EL (cell line): ENCODE data around the gene FNDC3B.

Experiments
- DNase-seq: peaks from one replicate; pipeline ENCODE4 v3.0.0-alpha.2; 2016

The FNDC3B gene

GRCh38 chr3:172056416-172056815 is 17.0 kb downstream of the FNDC3B start:
- no peak for DNase-seq

GRCh38 chr3:172057059-172057458 is 17.7 kb downstream of the FNDC3B start:
- no peak for DNase-seq

GRCh38 chr3:172057624-172058327 is 18.4 kb downstream of the FNDC3B start:
- no peak for DNase-seq

- DNase-seq, result no peak
These were observed 20.2 kb downstream of the FNDC3B start for GRCh38 chr3:172059532-172059931.

DNA sequence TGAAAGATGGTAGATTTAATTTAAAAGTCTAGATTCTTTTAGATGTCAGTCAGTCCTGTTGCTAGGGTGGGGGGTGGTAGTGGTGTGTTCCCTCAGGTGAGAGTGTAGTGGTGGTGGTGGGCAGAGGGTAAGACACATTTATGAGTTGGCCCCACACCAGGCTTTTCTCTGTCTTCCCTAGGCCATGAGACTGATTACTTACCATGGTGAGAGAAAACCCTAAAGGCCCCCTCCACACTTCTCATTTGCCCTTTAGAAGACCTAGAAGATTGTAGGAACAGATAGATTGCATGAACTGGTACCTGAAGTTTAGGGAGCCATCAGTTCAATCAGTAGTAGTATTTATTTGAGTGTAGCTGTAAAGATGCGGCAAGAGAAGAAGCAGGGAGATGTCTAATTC is 20.9 kb downstream of the FNDC3B start:
- DNase-seq, result no peak

- no peak for DNase-seq
These were observed 22.4 kb downstream of the FNDC3B start for GRCh38 chr3:172061724-172062184.

DNA sequence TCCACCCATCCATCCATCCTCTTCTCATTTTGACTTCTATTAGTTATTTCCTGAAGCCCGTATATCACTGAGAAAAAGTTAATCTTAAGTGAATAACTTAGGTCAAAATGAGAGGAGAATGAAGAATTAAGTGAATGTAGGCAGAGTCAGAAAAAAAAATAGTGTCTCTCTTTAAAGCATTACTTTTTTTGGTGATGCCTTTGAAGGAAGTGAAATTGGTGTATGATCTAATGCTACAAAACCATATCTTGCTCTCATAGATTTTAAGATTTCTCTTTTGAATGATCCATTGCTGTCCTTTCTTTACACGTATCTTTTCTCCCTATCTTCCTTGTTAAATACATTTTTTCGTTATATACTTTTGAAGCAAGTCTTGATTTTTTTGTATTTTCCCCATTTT is 23.4 kb downstream of the FNDC3B start:
- no peak for DNase-seq

- DNase-seq, result no peak
These were observed 24.4 kb downstream of the FNDC3B start for GRCh38 chr3:172063456-172064432.

DNA sequence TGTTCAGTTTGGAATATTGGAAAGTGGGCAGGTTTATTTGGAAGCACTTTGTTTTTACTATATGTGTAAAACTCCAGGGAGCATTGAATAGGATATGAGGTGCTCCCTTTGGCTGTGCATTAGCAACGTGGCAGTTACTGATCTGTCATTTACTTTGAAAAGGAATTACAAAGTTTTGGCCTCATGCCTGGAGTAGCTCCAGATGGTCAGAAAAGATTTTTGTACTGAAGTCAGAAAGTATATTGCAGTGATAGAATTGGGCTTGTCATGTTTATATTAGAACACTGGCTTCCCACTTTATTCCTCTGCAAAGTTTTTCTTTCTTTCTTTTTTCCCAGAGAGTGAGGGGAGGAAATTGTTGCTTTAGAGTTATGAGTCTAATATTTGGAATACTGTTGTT is 26.1 kb downstream of the FNDC3B start:
- peak; percentile 63 for DNase-seq

DNA sequence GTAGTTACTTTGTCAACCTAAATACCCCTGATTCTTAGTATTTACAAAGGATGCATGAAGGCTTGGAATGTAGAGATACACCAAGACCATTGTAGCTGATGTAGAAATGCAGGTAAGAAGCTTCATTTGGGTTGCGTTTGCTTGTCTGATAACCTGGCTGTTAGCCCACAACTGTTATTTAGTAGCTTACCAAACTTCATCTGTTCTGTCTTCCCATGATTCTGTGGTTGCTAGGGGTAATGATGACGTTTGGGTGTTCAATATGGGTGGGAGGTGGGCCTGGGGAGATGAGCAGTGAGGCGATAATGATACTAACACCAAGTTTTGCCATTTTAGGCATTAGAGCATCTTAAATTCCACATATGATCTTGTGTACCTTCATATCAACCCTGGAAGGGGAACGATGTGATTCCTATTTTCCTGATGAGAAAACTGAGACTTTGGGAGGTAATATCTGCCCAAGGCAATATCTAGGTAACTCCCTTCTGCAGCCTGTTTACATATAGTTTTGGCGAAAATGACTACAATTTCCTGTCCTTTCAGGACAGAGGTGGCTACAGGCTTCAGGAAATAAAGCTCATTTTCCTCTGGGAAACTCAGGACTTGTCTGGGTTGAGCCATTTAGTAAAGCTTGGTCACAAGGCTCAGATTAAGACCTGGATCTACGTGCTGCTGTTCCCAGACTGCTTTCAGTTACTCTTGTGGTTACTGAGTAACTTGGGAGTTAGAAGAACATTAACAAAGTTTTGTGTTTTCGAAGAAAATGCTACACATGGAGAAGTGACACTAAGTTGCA is 26.8 kb downstream of the FNDC3B start:
- DNase-seq, result no peak

- DNase-seq, result no peak
These were observed 27.8 kb downstream of the FNDC3B start for GRCh38 chr3:172066880-172067796.

GRCh38 chr3:172067837-172068440 is 28.6 kb downstream of the FNDC3B start:
- no peak for DNase-seq

- DNase-seq, result no peak
These were observed 29.6 kb downstream of the FNDC3B start for GRCh38 chr3:172068977-172069376.

DNA sequence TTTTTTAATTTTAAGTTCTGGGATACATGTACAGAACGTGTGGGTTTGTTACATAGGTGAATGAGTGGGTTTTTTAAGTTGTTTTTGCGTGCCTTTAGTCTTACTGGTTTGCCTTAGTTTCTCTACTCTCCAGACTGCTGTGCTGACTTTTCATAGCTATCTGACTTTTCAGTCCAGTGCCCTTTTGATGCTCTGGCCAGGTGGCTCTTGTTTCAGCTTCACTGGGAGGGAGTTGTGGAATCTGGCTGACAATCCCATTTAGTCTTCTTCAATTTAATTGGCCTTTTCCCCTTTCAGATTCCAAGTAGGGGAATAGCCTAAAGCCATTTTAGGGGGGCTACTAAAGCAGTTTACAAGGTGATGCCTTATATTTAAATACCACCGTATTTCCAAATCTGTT is 30.1 kb downstream of the FNDC3B start:
- DNase-seq, result no peak

GRCh38 chr3:172070269-172070668 is 30.9 kb downstream of the FNDC3B start:
- DNase-seq, result no peak

DNA sequence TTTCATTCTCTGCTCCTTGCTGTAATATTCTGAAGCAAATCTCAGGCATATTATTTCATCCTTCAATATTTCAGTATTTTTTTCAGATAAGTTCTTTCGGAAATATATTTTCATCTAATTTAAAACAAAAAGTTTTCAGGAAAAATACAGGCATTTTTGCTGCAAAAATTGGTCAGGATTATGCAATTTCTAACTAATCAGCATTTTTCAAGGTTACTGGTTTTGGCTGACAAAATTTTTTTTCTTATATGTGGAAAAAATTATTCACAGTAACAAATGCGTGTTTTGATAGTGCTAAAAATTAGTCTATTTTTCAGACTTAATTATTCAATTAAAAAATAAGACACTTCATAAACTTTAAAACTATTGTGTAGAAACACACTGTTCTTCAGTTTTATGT is 31.4 kb downstream of the FNDC3B start:
- DNase-seq, result no peak

GRCh38 chr3:172071780-172072330 is 32.5 kb downstream of the FNDC3B start:
- DNase-seq, result no peak

- DNase-seq, result no peak
These were observed 33.2 kb downstream of the FNDC3B start for GRCh38 chr3:172072543-172072942.

GRCh38 chr3:172073262-172073915 is 34.0 kb downstream of the FNDC3B start:
- no peak for DNase-seq

DNA sequence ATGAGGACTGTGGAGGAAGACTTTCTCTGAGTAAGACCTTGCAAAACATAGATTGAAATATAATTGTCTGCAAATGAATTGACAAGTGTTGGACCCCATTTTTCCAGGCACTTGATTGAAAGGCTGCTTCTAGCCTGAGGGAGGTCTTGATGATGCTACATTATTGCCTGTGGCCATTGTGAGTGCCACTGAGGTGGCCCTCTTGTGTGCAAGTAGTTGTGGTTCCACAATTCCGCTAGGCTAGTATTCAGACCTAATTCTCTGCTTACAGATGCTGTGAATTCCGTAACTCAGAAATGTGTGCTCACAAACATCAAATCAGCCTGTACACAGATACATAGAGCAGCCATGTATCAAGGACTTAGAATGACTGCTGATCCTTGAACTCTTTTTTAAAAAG is 34.7 kb downstream of the FNDC3B start:
- no peak for DNase-seq

- DNase-seq, result no peak
These were observed 35.2 kb downstream of the FNDC3B start for GRCh38 chr3:172074586-172074985.
